Epidermal melanocyte (primary cell): ENCODE data around the gene RUVBL2.
"Not testable (repeated sequence)": the region's sequence is repeated elsewhere in the genome, so short reads cannot be mapped to it uniquely, and the experiment has no call there.

Experiments
- DNase-seq: peaks from one replicate; pipeline ENCODE4 v3.0.0; 2011; ENCODE audit warnings: low spot score; ENCODE audit not compliant: insufficient read length

Gene RUVBL2

DNA sequence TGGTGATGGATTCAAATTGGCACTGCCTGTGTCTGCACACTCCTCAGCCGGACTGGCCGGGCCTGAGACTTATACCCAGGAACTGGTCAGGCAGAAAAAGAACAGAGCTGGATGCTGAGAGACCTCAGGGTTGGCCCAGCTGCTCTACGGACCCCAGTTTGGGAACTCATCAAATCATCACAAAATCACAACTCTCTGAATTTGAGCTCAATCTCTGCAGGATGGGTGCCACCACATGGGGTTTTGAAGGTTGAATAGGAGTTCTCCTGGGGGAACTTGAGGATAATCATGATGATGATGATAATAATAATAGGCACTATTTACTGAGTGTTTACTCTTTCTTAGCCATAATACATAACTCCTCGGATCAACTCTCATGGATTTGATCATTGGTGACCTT is 49.0 kb downstream of the RUVBL2 start:
- DNase-seq, result not testable (repeated sequence)

DNA sequence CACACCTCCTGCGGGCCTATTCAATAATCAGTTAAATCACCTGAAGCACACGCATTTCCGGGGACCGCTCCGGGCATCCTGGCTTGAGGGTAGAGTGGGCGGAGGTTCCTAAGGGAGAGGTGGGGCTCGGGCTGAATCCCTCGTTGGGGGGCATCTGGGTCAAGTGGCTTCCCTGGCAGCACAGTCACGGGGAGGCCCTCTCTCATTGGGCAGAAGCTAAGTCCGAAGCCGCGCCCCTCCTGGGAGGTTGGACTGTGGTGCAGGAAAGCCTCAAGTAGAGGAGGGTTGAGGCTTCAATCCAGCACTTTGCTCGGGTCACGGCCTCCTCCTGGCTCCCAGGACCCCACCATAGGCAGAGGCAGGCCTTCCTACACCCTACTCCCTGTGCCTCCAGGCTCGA is 49.9 kb downstream of the RUVBL2 start, which contains the start of gene CGB5:
CGB5 (plus strand) TSS at position 301 of the 400 bp plus-strand sequence. CDS start 362 bp downstream, outside the sequence.
- not testable (repeated sequence) for DNase-seq

DNA sequence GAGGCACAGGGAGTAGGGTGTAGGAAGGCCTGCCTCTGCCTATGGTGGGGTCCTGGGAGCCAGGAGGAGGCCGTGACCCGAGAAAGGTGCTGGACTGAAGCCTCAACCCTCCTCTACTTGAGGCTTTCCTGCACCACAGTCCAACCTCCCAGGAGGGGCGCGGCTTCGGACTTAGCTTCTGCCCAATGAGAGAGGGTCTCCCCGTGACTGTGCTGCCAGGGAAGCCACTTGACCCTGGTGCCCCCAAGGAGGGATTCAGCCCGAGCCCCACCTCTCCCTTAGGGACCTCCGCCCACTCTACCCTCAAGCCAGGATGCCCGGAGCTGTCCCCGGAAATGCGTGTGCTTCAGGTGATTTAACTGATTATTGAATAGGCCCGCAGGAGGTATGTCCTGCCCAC is 55.3 kb downstream of the RUVBL2 start, which contains the start of gene CGB8:
CGB8 (minus strand) TSS at position 101 of the 400 bp plus-strand sequence. CDS start 372 bp downstream, outside the sequence.
- DNase-seq, result not testable (repeated sequence)

DNA sequence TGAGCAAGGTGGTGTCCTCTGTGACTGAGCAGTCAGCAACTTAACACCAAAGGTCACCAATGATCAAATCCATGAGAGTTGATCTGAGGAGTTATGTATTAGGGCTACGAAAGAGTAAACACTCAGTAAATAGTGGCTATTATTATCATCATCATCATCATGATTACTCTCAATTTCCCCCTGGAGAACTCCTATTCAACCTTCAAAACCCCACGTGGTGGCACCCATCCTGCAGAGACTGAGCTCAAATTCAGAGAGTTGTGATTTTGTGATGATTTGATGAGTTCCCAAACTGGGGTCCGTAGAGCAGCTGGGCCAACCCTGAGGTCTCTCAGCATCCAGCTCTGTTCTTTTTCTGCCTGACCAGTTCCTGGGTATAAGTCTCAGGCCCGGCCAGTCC is 56.1 kb downstream of the RUVBL2 start:
- not testable (repeated sequence) for DNase-seq

DNA sequence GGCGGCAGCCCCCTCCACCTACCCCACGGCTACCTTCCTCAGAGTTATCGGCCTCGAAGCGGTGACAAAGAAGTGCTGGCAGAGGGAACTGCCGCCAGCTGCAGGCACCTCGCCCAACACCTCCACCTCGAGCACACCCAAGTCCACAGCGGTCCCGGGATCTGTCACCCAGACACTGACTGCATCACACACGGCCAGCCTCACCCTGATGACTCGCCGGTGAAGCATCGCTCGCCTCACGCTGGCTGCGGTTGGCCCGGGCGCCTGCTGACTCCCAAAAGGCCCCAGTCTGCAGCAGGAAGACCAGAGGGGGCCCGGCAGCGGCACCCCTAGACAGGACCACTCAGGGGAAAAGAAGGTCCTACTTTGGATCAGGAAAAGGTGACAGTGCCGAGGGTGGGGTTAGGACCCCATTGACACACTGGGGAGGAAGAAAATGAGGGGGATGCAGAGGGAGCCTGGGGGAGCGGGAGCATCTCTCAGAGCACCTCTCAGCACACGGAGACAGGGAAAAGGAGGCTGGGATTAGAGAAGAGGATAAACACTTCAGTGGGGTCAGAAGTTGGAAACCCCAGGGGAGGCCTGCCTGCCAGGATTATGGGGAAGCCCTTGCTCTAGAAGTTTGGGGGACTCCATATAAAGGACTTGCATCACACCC is 56.8 kb downstream of the RUVBL2 start:
- DNase-seq, result not testable (repeated sequence)

DNA sequence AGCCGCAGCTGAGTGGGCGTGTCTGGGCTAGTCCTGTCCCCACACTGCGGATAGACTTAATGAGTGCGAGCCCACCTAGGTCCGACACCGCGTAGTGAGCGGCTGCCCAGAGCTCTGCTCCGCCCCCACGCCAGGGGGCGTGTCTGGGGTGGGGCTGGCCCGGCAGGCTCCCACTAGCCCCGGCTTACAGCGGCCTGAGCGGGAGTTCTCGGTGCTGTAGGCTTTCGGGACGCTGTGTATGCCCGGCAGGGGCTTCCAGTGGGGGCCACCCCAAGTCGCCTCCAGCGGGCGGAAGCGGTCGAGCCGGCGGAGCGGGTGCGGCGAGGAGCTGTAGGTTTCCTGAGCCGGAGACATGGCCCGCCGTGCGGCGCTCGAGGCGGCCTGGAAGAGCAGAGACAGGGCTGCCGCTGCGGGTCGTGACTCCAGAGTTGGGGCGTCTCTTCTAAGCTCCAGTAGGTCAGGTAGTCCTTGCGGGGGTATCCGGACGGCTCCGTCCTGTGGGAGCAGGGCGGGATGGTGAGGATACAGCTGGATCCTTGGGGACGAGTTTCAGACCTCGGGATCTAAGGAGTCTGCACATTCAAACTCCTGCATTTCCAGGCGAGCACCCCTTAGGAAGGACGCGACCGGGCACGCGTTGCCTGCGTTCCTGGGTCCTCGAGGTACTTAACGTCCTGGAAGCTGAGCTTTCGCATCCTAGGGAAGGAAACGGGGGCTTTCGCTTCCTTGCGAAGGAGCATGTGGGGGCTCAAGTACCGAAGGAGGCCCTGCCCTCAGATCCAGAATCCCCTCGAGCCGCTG is 62.6 kb downstream of the RUVBL2 start:
- DNase-seq, result peak; percentile 84

DNA sequence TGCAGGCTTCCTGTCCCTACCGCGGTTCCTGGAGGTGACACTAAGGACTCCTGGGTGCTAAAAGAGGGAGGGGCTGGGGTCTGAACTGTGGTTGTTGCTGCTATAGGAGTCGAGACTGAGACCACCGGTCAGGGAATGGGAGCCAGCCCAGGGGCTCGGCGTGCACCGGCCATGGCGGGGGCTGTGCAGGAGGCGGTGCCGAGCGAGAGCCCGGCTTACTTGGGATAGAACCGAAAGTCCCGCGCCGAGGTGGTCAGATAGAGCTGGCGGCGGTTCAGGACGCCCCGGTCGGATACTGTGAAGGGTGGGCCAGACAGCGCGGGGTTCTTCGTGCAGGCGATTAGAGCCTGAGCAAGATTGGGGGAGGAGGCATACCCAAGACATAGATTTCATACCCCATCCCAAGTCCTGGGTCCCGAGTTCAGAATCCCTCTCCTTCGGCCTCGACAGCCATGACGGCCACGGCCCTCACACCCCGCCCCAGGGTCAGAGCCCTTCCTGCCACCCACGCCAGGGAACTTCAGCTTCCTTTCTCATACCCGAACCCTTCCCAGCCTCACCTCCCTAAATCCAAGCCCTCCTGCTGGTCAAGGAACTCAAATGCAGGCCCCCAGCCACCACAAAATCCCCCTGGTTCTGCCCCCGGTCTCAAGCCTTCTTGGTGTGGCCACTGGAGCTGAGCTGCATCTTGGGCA is 63.4 kb downstream of the RUVBL2 start:
- DNase-seq, result peak; percentile 6

DNA sequence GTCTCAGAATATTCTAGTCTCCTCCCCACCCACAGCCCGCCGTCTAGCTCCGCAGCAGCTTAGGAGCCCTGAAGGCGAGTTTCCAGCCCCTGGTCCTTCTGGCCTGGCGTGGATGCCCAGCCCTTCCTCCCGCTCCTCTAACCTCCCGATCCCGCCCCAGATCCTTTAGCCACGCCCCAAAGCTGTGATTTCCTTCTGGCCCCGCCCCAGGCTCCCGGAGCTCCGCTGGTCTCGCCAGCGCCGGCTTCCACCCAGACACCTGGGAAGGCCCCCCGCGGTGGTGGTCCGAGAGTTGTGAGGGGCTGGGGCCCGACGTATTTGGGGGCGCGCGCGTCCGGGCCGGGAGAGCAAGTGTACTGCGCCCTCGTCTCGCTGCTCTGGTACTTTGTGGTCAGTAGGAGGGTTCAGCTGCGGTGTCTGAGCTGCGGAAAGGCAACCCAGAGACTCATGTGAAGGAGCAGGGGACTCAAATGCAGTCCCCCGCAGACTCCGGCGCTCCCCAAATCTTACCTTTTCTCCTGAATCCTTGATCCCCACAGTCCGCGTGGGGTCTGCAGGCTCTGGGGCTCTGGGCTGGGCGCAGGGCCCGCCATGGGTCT is 64.0 kb downstream of the RUVBL2 start, which contains the start of gene CGB7:
CGB7 (minus strand) TSS at position 114 of the 599 bp plus-strand sequence. CDS start 2,374 bp downstream, outside the sequence.
- DNase-seq, result peak; percentile 92

DNA sequence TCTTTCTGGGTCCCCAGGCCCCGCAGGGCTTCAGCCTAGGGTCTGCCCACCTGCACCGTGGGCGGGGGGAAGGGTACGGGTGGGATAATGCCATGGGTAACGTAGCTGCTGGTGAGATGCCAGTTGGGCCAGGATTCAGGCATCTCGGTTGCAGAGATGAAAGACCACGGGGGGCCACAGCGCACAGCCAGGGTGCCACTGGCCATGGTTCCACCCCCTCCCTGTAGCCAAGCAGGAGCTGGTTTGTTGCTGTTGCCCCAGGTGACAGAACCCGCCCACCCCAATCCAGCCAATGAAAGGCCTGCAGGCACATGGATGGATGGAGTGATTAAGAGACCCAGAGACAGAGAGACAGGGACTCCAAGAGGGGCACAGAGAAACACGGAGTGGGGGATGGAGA is 64.9 kb downstream of the RUVBL2 start:
- DNase-seq, result peak; percentile 24

DNA sequence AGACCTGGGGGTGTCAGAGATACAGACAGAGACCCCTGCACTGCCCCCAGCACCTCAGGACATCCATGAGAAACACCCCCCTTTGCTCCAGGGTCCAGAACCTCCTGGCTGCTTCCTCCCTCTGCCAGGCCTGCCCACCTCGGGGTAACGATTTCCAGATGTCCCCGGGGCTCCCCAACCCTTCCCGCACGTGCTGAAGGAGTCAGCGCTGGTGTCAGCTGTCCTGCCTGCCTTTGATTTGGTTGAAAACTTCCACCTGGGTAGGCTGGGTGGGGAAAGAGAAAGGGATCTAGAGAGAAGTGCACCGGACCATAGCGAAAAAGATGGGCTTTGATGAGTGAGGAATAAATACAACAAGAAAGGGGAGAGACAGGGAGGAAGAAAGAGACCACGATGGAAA is 65.4 kb downstream of the RUVBL2 start:
- DNase-seq, result peak; percentile 15

DNA sequence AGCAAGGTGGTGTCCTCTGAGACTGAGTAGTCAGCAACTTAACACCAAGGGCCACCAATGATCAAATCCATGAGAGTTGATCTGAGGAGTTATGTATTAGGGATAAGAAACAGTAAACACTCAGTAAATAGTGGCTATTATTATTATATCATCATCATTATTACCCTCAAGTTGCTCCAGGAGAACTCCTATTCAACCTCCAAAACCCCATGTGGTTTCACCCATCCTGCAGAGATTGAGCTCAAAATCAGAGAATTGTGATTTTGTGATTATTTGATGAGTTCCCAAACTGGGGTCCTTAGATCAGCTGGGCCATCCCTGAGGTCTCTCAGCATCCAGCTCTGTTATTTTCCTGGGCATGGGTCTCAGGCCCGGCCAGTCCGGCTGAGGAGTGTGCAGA is 67.3 kb downstream of the RUVBL2 start:
- no peak for DNase-seq

DNA sequence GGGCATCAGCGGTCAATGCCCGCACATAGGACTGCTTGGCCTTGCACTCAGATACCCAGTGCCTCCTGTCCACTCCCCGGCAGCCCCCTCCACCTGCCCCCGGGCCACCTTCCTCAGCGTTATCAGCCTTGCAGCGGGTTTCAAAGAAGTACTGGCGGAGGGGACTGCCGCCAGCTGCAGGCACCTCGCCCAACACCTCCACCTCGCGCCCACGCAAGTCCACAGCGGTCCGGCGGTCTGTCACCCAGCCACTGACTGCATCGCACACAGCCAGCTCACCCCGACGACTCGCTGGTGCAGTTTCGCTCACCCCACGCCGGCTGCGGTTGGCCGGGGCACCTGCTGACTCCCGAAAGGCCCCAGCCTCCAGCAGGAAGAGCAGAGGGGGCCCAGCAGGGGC is 67.8 kb downstream of the RUVBL2 start:
- DNase-seq, result peak; percentile 3

DNA sequence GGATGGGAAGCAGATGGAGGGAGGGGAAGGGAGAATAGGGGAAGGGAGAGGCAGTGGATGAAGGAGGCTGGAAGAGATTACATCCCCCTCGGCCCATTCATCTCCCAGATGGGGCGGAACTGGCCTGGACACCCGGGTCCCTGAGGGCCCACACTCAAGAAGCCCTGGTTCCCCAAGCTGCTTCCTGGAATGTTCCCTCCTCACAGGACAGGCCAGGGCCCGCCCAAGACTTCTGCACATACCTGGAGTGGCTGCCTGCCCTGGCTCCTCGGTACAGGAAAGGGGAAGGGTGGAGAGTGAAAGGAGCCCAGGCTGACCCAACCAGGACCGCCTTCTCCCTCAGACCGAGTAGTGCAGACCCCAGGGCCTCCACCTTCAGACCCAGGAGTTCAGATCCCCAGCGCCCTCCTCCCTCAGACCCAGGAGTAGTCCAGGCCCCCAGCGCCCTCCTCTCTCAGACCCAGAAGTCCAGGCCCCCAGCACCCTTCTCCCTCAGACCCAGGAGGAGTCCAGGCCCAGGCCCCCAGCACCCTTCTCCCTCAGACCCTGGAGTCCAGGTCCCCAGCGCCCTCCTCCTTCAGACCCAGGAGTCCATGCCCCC is 70.4 kb downstream of the RUVBL2 start:
- DNase-seq, result peak; percentile 14

DNA sequence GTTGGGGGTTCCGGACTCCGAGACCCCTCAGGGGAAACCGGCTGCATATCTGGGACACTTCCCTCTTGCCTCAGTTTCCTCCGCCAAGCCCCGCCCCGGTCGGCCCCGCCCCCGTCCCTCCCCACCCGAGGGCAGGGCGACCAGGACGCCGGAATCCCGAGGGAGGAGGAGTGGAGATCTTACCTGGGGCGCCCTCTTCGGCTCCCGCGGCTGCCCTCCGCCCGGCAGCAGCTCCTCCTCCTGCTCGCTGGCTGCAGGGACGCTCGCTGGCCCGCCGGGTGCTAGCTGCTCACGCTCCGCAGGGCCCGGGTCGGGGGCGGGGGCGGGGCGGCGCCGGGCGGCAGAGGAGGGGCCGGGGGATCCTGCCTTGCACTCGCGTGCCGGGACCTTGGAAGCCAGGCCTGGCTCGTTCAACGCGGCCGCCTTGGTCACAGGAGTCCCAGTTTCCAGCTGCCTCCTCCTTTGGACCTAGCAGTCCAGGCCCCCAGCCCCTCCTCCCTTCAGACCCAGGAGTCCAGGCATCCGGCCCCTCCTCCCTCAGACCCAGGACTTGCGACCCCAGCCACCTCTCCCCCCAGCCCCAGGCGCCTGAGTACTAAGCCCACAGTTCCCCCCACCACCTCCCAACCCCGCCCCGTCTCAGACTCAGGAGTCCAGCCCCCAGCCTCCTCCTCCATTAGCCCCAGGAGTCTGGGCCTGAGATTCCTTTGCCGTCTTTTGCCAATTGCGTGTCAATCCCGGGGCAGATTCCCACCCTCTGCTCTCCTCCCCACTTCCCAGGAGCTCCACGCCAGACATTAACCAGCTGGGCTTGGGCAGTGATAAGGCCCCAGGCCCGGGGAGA is 71.3 kb downstream of the RUVBL2 start, which contains the start of gene NTF4:
NTF4 (minus strand) TSS at position 51 of the 844 bp plus-strand sequence. CDS start 2,821 bp downstream, outside the sequence.
- DNase-seq, result peak; percentile 30
